ENCODE measurements around the gene CTIF.

The CTIF gene

GRCh38 chr18:48560491-48560890, 21.7 kb downstream of the CTIF start:
- no peak overlapping the region for H3K4me2 ChIP-seq
- 0 out of 2 replicates have a peak, but pooled peaks cover 17% of the 10 kb centered on the region for H3K36me3 ChIP-seq
- H3K4me3 ChIP-seq: no peak overlapping the region
- peaks cover 42% of the 10 kb centered on the region for H3K4me1 ChIP-seq
- H3K27me3 ChIP-seq: no peaks in the 10 kb centered on the region
- peaks cover 7% of the 10 kb centered on the region; the same call in 1 of the 2 replicates for H3K9me3 ChIP-seq
- no peak for TF ChIP-seq Cebpa-rat (IDR thresholded peaks at IDR 0.05)
- no peak overlapping the region for H3K9ac ChIP-seq
- peaks cover 71% of the 10 kb centered on the region for H4K20me1 ChIP-seq
- no peak overlapping the region for H3K27ac ChIP-seq

- no peak overlapping the region for H3K4me3 ChIP-seq
- no peak overlapping the region for H3K9ac ChIP-seq
- peaks cover 36% of the 10 kb centered on the region for H3K4me1 ChIP-seq
- no peak overlapping the region for H3K4me2 ChIP-seq
- no peak overlapping the region for H3K27ac ChIP-seq
- no peaks in the 10 kb centered on the region for H3K27me3 ChIP-seq
- H3K36me3 ChIP-seq: peaks cover 12% of the 10 kb centered on the region; the same call in 1 of the 2 replicates
- peaks cover 19% of the 10 kb centered on the region; the same call in 1 of the 2 replicates for H3K9me3 ChIP-seq
- H4K20me1 ChIP-seq: peaks cover 68% of the 10 kb centered on the region
- TF ChIP-seq Cebpa-rat (IDR thresholded peaks at IDR 0.05): no peak
Measured at GRCh38 chr18:48562075-48562474, 23.2 kb downstream of the CTIF start.

- Histone ChIP-seq H4K20me1 (peaks cover 58% of the 10 kb centered on the region), H3K27ac (no peak overlapping the region), H3K36me3 (peaks cover 12% of the 10 kb centered on the region; the same call in 1 of the 2 replicates), H3K4me2 (peak overlapping the region; percentile 68), H3K9me3 (peaks cover 28% of the 10 kb centered on the region), H3K27me3 (no peaks in the 10 kb centered on the region), H3K9ac (no peak overlapping the region), H3K4me1 (peaks cover 36% of the 10 kb centered on the region), H3K4me3 (no peak overlapping the region)
- TF ChIP-seq Cebpa-rat (IDR thresholded peaks at IDR 0.05): no peak
Measured at GRCh38 chr18:48563027-48563426, 24.2 kb downstream of the CTIF start.

GRCh38 chr18:48564139-48564538, 25.3 kb downstream of the CTIF start:
- peak overlapping the region; percentile 8 for H3K27ac ChIP-seq
- peaks cover 36% of the 10 kb centered on the region for H3K4me1 ChIP-seq

GRCh38 chr18:48565105-48565504, 26.3 kb downstream of the CTIF start:
- peaks cover 37% of the 10 kb centered on the region for H3K4me1 ChIP-seq
- H3K4me3 ChIP-seq: no peak overlapping the region
- H3K9me3 ChIP-seq: peaks cover 33% of the 10 kb centered on the region
- no peak overlapping the region for H3K27ac ChIP-seq
- H3K9ac ChIP-seq: no peak overlapping the region
- H3K4me2 ChIP-seq: peak overlapping the region; percentile 68
- peaks cover 17% of the 10 kb centered on the region for H3K36me3 ChIP-seq
- H4K20me1 ChIP-seq: peaks cover 70% of the 10 kb centered on the region
- TF ChIP-seq Cebpa-rat (IDR thresholded peaks at IDR 0.05): no peak
- no peaks in the 10 kb centered on the region for H3K27me3 ChIP-seq

More at GRCh38 chr18:48564139-48564538, 25.3 kb downstream of the CTIF start:
- peaks cover 17% of the 10 kb centered on the region for H3K36me3 ChIP-seq
- H3K9me3 ChIP-seq: peaks cover 38% of the 10 kb centered on the region
- H3K27me3 ChIP-seq: no peaks in the 10 kb centered on the region
- H3K4me3 ChIP-seq: no peak overlapping the region
- peaks cover 60% of the 10 kb centered on the region for H4K20me1 ChIP-seq
- peak overlapping the region; percentile 68 for H3K4me2 ChIP-seq
- H3K9ac ChIP-seq: 0 out of 2 replicates have a peak overlapping the region, but pooled peaks have one; percentile 18
- no peak for TF ChIP-seq Cebpa-rat (IDR thresholded peaks at IDR 0.05)

GRCh38 chr18:48566589-48566988, 27.8 kb downstream of the CTIF start:
- H3K4me3 ChIP-seq: no peak overlapping the region
- no peak overlapping the region for H3K27ac ChIP-seq
- H3K27me3 ChIP-seq: no peaks in the 10 kb centered on the region
- H4K20me1 ChIP-seq: peaks cover 77% of the 10 kb centered on the region
- H3K4me1 ChIP-seq: peaks cover 41% of the 10 kb centered on the region
- H3K9ac ChIP-seq: no peak overlapping the region
- H3K36me3 ChIP-seq: peaks cover 17% of the 10 kb centered on the region
- no peak for TF ChIP-seq Cebpa-rat (IDR thresholded peaks at IDR 0.05)
- H3K4me2 ChIP-seq: no peak overlapping the region
- peaks cover 33% of the 10 kb centered on the region for H3K9me3 ChIP-seq

GRCh38 chr18:48567388-48567787, 28.6 kb downstream of the CTIF start:
- Histone ChIP-seq H3K27me3 (no peaks in the 10 kb centered on the region), H3K36me3 (peaks cover 17% of the 10 kb centered on the region), H3K9ac (no peak overlapping the region), H3K4me1 (peaks cover 39% of the 10 kb centered on the region), H3K9me3 (peaks cover 33% of the 10 kb centered on the region), H4K20me1 (peaks cover 77% of the 10 kb centered on the region), H3K4me2 (no peak overlapping the region), H3K27ac (no peak overlapping the region), H3K4me3 (no peak overlapping the region)
- no peak for TF ChIP-seq Cebpa-rat (IDR thresholded peaks at IDR 0.05)

- Histone ChIP-seq H3K27ac (no peak overlapping the region), H3K9me3 (peaks cover 33% of the 10 kb centered on the region), H3K9ac (no peak overlapping the region), H3K36me3 (peaks cover 17% of the 10 kb centered on the region), H4K20me1 (peaks cover 78% of the 10 kb centered on the region), H3K4me1 (peaks cover 19% of the 10 kb centered on the region), H3K4me2 (no peak overlapping the region), H3K4me3 (no peak overlapping the region), H3K27me3 (no peaks in the 10 kb centered on the region)
- no peak for TF ChIP-seq Cebpa-rat (IDR thresholded peaks at IDR 0.05)
Measured at GRCh38 chr18:48569139-48569914, 30.5 kb downstream of the CTIF start.

GRCh38 chr18:48569915-48570264, 31.1 kb downstream of the CTIF start:
- Histone ChIP-seq H3K27ac (no peak overlapping the region), H4K20me1 (peaks cover 78% of the 10 kb centered on the region), H3K36me3 (peaks cover 20% of the 10 kb centered on the region), H3K27me3 (no peaks in the 10 kb centered on the region), H3K4me3 (no peak overlapping the region), H3K9me3 (peaks cover 33% of the 10 kb centered on the region), H3K4me2 (peak overlapping the region; percentile 0; the same call in 1 of the 2 replicates), H3K4me1 (peaks cover 14% of the 10 kb centered on the region), H3K9ac (no peak overlapping the region)
- TF ChIP-seq Cebpa-rat (IDR thresholded peaks at IDR 0.05): no peak

GRCh38 chr18:48570313-48570712, 31.5 kb downstream of the CTIF start:
- peaks cover 78% of the 10 kb centered on the region for H4K20me1 ChIP-seq
- no peak for TF ChIP-seq Cebpa-rat (IDR thresholded peaks at IDR 0.05)
- peaks cover 21% of the 10 kb centered on the region for H3K36me3 ChIP-seq

More at GRCh38 chr18:48570313-48570712, 31.5 kb downstream of the CTIF start:
- H3K9ac ChIP-seq: no peak overlapping the region
- H3K4me1 ChIP-seq: peaks cover 9% of the 10 kb centered on the region
- no peak overlapping the region for H3K27ac ChIP-seq
- peaks cover 33% of the 10 kb centered on the region for H3K9me3 ChIP-seq
- no peaks in the 10 kb centered on the region for H3K27me3 ChIP-seq
- no peak overlapping the region for H3K4me3 ChIP-seq
- peak overlapping the region; percentile 0; the same call in 1 of the 2 replicates for H3K4me2 ChIP-seq
